OCI-M2 (cell line): Measurements from ENCODE around the gene DAPP1.

ENCODE experiments used
- DNase-seq: peaks from one replicate; lab custom pipeline; 2025; ENCODE audit not compliant: unreplicated experiment; lab: John Stamatoyannopoulos, UW

DAPP1 gene

DNA sequence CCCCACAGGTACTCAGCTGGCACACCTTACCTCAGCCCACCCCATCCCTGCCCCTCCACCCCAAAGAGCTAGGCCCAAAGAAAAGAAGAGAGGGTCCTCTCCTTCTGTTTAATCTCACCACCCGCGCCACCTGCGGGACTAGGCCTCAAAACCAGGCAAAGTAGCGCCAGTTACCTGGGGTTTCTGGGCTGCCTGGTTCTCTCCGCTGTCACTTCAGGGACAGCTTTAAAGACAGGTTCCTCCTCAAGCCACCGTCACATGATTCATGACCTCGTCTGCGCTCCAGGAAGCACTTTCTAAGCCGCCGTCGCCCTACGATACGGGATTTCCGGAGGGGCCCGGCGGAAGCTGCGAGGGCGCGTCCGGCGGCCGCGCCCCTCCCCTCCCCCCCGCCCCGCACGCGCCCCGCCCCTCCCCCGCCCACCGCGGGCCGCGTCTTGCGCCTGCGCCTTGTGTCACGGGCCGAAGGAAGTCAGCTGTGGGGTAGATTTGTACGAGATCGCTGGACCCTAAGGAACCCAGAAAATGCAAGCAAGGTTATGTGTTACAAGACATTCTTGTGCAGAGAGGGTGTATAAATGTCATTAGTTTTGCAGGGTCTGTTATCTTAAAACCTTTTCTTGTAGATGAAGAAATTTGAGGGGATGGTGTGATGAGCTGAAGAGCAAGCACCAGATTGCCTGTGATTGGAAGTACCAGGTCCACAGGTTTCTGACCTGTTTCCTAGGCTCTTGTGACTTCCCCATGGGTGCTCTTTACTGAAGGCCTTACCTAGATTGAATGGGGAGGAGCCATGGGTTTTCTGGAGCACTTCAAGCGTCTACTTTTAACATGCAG, 77.8 kb downstream of the DAPP1 start, which contains the start of gene LAMTOR3:
Gene LAMTOR3 (minus strand): TSS at position 267 of the 837 bp plus-strand sequence. CDS start 464 bp downstream, outside the sequence.
- peak; percentile 9 for DNase-seq

GRCh38 chr4:99894998-99895397, 78.4 kb downstream of the DAPP1 start:
- no peak for DNase-seq

DNA sequence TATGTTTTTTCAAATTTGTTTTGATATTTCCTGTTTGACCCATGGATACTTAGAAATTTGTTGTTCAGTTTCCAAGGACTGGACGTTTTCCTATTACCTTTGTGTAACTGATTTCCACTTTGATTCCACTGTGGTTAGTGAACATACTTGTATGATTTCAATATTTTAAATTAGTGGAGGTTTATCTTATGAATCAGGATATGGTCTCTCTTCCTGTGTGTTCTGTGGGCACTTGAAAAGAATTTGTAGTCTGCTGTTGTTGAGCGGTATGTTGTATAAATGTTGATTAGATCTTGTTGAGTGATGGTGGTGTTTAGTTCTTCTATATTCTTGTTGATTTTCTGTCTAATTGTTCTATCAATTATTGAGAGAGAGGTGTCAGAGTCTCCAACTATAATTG, 98.8 kb downstream of the DAPP1 start:
- no peak for DNase-seq

GRCh38 chr4:99917575-99917974, 100.9 kb downstream of the DAPP1 start:
- no peak for DNase-seq

DNA sequence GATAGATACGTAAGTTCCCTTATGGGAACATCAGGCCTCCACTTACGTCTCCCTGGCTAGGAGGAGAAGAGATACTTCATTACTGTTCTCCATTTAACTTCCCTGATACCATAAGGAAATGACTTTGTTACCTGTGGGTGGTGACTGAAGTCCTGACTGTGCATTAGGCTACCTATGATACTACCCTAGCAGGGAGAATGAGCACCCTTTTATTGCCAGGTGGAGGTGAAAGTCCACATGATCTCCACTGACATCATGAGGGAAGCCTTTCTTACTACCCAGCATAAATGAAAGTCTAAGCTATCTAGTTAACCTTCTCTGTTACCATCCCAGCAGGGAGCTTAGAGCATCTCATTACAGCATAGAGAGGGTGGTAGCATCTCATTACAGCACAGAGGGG, 102.0 kb downstream of the DAPP1 start:
- DNase-seq, result no peak
